Tibial artery (tissue), 4 donors: ENCODE data around the gene NEIL1.

Experiments used
- DNase-seq, 2 donors: peaks; one replicate each; pipeline ENCODE4 v3.0.0-alpha.2; 2019
- H3K27ac ChIP-seq, 2 donors: fragments of 200-600 bp; sonication (generic) in 1 of 2; 1 replicate in 1 of 2; 2 replicates in 1 of 2; pipeline ENCODE4 v1.5.1; 2018 to 2019; ENCODE audit warnings: mild to moderate bottlenecking in 1 of 2
- H3K27me3 ChIP-seq, 2 donors: fragments of 200-600 bp; sonication (generic) in 1 of 2; one replicate each; pipeline versions ENCODE4 v1.5.1 to v1.6.0; 2016 to 2019
- H3K36me3 ChIP-seq, 3 donors: fragments of 200-600 bp; sonication (generic) in 2 of 3; one replicate each; pipeline ENCODE4 v1.5.1; 2016 to 2019; ENCODE audit warnings: mild to moderate bottlenecking in 2 of 3
- H3K4me1 ChIP-seq, 4 donors: fragments of 200-600 bp; sonication (generic) in 2 of 4; 1 replicate in 3 of 4; 2 replicates in 1 of 4; pipeline ENCODE4 v1.5.1; 2016 to 2019
- H3K4me3 ChIP-seq, 2 donors: fragments of 200-600 bp; sonication (generic) in 1 of 2; 1 replicate in 1 of 2; 2 replicates in 1 of 2; pipeline ENCODE4 v1.5.1; 2018 to 2019; ENCODE audit warnings: mild to moderate bottlenecking in 2 of 2
- H3K9me3 ChIP-seq, 3 donors: fragments of 200-600 bp; sonication (generic) in 1 of 3; one replicate each; pipeline ENCODE4 v1.5.1; 2016 to 2019
- intact Hi-C: fragments of 100-400 bp; cut with DNase I; formaldehyde crosslinking; loops from one replicate; pipeline ENCODE4 v1.15.0; 2023; ENCODE audit warnings: low total_unique reads
- TF ChIP-seq, protein P1 (sequence below), 2 experiments: fragments of 200-600 bp in 1 of 2; fragments of 450-650 bp in 1 of 2; IDR thresholded peaks; one replicate each; pipeline ENCODE4 v1.5.1; 2017 to 2019; ENCODE audit warnings: antibody characterized with exemption in 2 of 2, mild to moderate bottlenecking in 1 of 2, moderate library complexity in 1 of 2

NEIL1 gene

DNA sequence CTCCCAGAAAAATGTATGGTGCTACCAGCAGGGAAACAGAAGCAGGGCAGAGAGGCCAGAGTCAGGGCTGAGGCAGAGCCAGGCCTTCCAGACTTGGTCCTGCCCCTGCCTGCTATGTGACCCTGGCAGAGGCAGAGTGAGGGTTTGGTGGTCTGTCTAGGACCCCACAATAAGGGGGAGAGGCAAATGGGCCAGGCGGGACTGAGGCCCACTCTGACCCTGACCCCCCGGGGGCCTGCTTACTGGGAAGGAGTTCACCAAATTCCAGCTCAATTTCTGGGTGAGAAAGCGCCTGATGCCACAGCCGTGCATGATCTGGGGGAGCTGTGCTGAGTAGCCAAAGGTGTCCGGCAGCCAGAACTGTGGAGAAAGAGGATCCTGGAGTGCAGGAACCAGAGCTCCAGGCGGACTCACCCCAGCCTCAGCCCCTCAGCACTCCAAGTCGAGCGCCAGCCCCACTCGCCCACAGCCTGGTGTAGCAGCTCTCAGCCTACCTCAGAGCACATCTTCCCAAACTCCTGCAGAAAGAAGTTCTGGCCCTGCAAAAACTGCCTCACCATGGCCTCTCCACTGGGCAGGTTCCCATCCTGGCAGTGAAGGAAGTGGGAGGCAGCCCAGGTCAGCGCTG is 14.6 kb downstream of the NEIL1 start:
- Histone ChIP-seq H3K9me3 (no peaks in the 10 kb centered on the region), H3K4me1 (no peaks in the 10 kb centered on the region), H3K27me3 (no peaks in the 10 kb centered on the region), H3K36me3 (peaks cover 37 to 100% (median 92%) of the 10 kb centered on the region in 3 donors), H3K4me3 (no peak overlapping the region), H3K27ac (no peak overlapping the region)
- intact Hi-C loops = loop anchor here (10.0 kb wide), 1 partner anchor 403 kb away; no protein-coding TSS in a partner anchor
- TF ChIP-seq, protein P1, sequence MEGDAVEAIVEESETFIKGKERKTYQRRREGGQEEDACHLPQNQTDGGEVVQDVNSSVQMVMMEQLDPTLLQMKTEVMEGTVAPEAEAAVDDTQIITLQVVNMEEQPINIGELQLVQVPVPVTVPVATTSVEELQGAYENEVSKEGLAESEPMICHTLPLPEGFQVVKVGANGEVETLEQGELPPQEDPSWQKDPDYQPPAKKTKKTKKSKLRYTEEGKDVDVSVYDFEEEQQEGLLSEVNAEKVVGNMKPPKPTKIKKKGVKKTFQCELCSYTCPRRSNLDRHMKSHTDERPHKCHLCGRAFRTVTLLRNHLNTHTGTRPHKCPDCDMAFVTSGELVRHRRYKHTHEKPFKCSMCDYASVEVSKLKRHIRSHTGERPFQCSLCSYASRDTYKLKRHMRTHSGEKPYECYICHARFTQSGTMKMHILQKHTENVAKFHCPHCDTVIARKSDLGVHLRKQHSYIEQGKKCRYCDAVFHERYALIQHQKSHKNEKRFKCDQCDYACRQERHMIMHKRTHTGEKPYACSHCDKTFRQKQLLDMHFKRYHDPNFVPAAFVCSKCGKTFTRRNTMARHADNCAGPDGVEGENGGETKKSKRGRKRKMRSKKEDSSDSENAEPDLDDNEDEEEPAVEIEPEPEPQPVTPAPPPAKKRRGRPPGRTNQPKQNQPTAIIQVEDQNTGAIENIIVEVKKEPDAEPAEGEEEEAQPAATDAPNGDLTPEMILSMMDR (IDR thresholded peaks at IDR 0.05) = no peak
- no peak for DNase-seq

DNA sequence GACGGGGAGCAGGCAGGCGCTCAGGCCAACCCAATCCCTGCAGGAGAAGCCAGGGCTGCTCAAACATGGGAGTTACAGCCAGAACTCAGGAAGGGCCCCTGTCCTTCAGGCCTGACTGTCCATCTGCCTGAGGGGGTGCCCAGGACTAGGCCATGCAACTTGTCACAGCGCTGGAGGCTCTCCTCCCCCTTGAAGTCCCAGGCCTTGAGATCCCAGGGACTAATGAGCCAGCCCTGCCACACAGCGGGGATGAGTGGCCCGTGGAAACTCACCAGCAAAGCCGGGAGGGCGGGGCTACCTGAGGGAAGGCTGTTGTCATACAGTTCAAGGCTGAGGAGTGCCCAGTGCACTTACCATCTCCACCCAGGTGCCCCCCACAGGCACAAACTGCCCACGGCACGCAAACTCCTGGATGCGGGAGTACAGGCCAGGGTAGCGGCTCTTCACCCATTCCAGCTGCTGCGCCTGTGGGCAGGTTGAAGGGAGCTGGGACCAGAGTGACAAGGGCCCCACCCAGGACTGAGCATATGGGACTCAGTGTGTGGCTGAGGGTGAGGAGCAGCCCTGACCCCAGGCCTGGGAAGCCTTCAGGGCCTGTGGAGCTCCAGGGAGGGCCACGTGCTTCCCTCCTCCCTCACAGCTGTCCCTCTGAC is 15.3 kb downstream of the NEIL1 start:
- TF ChIP-seq, protein P1 (IDR thresholded peaks at IDR 0.05) = no peak
- H3K4me1 ChIP-seq = peaks cover 0 to 1% (median under 1%) of the 10 kb centered on the region in 4 donors
- H3K36me3 ChIP-seq = peaks cover 33 to 100% (median 91%) of the 10 kb centered on the region in 3 donors
- DNase-seq = no peak
- H3K27ac ChIP-seq = no peak overlapping the region
- no peaks in the 10 kb centered on the region for H3K9me3 ChIP-seq
- no peaks in the 10 kb centered on the region for H3K27me3 ChIP-seq
- intact Hi-C loops = loop anchor here (10.0 kb wide), 1 partner anchor 403 kb away; no protein-coding TSS in a partner anchor
- H3K4me3 ChIP-seq = no peak overlapping the region

DNA sequence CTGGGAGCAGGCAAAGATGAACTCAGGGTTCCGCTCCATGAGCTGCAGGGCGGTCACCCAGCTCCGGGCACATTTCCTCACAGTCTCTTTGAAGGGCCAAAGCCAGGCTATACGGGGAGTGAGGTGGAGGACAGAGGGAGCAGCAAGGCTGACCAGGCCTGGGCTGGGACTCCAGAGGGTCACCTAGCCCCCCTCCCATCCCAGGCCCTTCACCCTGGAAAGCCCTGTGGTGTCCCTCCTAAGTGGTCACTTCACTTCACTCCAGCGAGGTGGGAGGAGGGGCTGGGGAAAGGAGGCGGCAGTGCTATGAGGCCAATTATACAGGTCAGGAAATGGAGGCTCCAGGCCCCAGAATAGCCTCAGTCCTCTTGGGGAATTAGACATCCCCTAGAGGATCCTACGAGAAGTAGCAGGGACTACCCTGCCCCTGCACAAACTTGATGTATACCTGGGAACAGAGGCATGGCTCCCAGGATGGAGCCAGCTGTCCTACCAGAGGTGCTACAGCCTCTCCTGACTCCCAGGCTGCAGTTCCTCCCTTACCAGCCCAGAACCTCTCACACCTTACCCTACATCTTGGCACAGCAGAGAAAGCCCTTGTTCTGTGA is 15.9 kb downstream of the NEIL1 start:
- Histone ChIP-seq H3K27me3 (no peaks in the 10 kb centered on the region), H3K9me3 (no peaks in the 10 kb centered on the region), H3K36me3 (peaks cover 33 to 99% (median 85%) of the 10 kb centered on the region in 3 donors), H3K4me3 (no peak overlapping the region), H3K4me1 (peaks cover 0 to 7% (median 6%) of the 10 kb centered on the region in 4 donors), H3K27ac (no peak overlapping the region)
- TF ChIP-seq, protein P1 (IDR thresholded peaks at IDR 0.05) = no peak
- peak in 1 of 2 donors; percentile 9 for DNase-seq
- intact Hi-C loops = loop anchor here (10.0 kb wide), 1 partner anchor 402 kb away; no protein-coding TSS in a partner anchor

DNA sequence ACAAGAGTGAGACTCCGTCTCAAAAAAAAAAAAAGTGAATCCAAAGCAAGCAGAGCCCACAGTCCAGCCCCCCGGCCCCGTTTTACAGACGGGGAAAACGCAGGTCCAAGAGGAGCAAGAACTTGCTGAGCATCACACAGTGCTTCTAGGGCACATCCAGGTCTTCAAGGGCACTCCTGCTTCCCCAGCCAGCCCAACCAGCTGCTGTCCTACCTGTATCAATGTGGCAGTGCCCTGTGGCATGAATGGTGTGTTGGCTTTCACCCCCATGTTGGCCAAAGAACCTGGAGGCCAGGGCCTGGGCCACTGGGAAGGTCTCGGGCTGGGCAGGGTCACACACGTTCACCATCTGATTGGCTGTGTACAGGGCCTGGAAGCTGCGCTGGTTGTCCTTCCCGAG is 16.9 kb downstream of the NEIL1 start:
- H3K4me3 ChIP-seq = no peak overlapping the region
- H3K27ac ChIP-seq = no peak overlapping the region
- H3K4me1 ChIP-seq = peaks cover 0 to 9% (median 7%) of the 10 kb centered on the region in 4 donors
- H3K36me3 ChIP-seq = peaks cover 33 to 89% (median 75%) of the 10 kb centered on the region in 3 donors
- intact Hi-C loops = loop anchor here (10.0 kb wide), 1 partner anchor 401 kb away; no protein-coding TSS in a partner anchor
- H3K27me3 ChIP-seq = no peaks in the 10 kb centered on the region
- no peak for DNase-seq
- TF ChIP-seq, protein P1 (IDR thresholded peaks at IDR 0.05) = no peak
- H3K9me3 ChIP-seq = no peaks in the 10 kb centered on the region

DNA sequence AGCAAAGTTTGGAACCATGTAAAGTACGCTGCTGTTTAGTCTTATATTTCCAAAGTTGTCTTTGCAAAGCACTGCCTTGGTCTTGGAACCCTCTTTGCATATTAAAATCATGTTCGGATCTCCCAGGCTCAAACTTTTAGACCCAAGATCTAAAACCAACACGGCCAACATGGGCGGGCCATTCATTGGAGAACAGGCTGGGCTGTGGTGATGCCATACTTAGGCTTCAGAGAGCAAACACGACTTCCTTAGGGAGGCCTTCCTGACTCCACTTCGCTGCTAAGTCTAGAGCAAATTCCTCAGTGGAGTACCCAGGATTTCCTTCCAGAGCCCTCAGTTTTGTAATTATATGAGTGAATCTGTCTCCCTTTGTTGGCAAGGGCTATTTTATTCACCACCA is 18.0 kb downstream of the NEIL1 start:
- peaks cover 26 to 78% (median 64%) of the 10 kb centered on the region in 3 donors for H3K36me3 ChIP-seq
- TF ChIP-seq, protein P1 (IDR thresholded peaks at IDR 0.05) = no peak
- no peak overlapping the region for H3K4me3 ChIP-seq
- no peak overlapping the region for H3K27ac ChIP-seq
- intact Hi-C loops = loop anchor here (5.0 to 10.0 kb wide), 2 partner anchors 92 to 400 kb away; no protein-coding TSS in a partner anchor
- no peak for DNase-seq
- H3K4me1 ChIP-seq = peaks cover 0 to 19% (median 12%) of the 10 kb centered on the region in 4 donors
- no peaks in the 10 kb centered on the region for H3K27me3 ChIP-seq
- no peaks in the 10 kb centered on the region for H3K9me3 ChIP-seq
